Dedifferentiated amniotic fluid mesenchymal stem cell (primary cell): ENCODE results near the gene SLC22A12.

Source experiments
- DNase-seq: peaks from one replicate; pipeline ENCODE4 v3.0.0-alpha.2; 2016; ENCODE audit errors: extremely low spot score

The SLC22A12 gene

GRCh38 chr11:64624883-64625481 is 34.0 kb downstream of the SLC22A12 start:
- no peak for DNase-seq

- DNase-seq = no peak
These were observed 35.6 kb downstream of the SLC22A12 start for GRCh38 chr11:64626637-64627036.

- DNase-seq = no peak
These were observed 36.4 kb downstream of the SLC22A12 start for GRCh38 chr11:64627371-64627770.

GRCh38 chr11:64628596-64628995 is 37.6 kb downstream of the SLC22A12 start:
- no peak for DNase-seq

- DNase-seq = no peak
These were observed 38.1 kb downstream of the SLC22A12 start for GRCh38 chr11:64629103-64629502.

GRCh38 chr11:64629796-64630562 is 39.0 kb downstream of the SLC22A12 start:
- no peak for DNase-seq

- DNase-seq = no peak
These were observed 40.7 kb downstream of the SLC22A12 start for GRCh38 chr11:64631675-64632074.

GRCh38 chr11:64632237-64632636 is 41.2 kb downstream of the SLC22A12 start:
- no peak for DNase-seq

- DNase-seq = no peak
These were observed 41.6 kb downstream of the SLC22A12 start for GRCh38 chr11:64632654-64633053.

- DNase-seq = no peak
These were observed 42.6 kb downstream of the SLC22A12 start for GRCh38 chr11:64633555-64634159.

- DNase-seq = no peak
These were observed 46.5 kb downstream of the SLC22A12 start for GRCh38 chr11:64637334-64638017.

GRCh38 chr11:64638018-64638665 is 47.1 kb downstream of the SLC22A12 start:
- no peak for DNase-seq

- no peak for DNase-seq
These were observed 47.8 kb downstream of the SLC22A12 start for GRCh38 chr11:64638829-64639228.

- DNase-seq = no peak
These were observed 48.9 kb downstream of the SLC22A12 start for GRCh38 chr11:64639885-64640284.

GRCh38 chr11:64641596-64642417 is 50.8 kb downstream of the SLC22A12 start:
- no peak for DNase-seq

GRCh38 chr11:64642418-64642735 is 51.4 kb downstream of the SLC22A12 start:
- DNase-seq = no peak

GRCh38 chr11:64642871-64643255 is 51.8 kb downstream of the SLC22A12 start:
- DNase-seq = no peak

GRCh38 chr11:64643256-64643881 is 52.3 kb downstream of the SLC22A12 start:
- no peak for DNase-seq

- no peak for DNase-seq
These were observed 53.1 kb downstream of the SLC22A12 start for GRCh38 chr11:64643920-64644646.

- no peak for DNase-seq
These were observed 53.7 kb downstream of the SLC22A12 start for GRCh38 chr11:64644647-64645275.
